NB4 (cell line): Measurements from ENCODE around the gene UGT8.
"Not testable (repeated sequence)": the region's sequence is repeated elsewhere in the genome, so short reads cannot be mapped to it uniquely, and the experiment has no call there.

Source experiments
- DNase-seq: peaks from one replicate; pipeline ENCODE4 v3.0.0; 2010; ENCODE audit warnings: low read depth
- H3K4me3 ChIP-seq: one replicate; pipeline ENCODE4 v1.5.1; 2011; ENCODE audit warnings: mild to moderate bottlenecking, low read depth, low read length, moderate library complexity
- MYC ChIP-seq: IDR thresholded peaks from 2 replicates; pipeline ENCODE4 v1.6.1; 2011; ENCODE audit warnings: low read depth, low read length
- POLR2A ChIP-seq: IDR thresholded peaks from 2 replicates; pipeline ENCODE4 v1.6.1; 2011; ENCODE audit warnings: mild to moderate bottlenecking; ENCODE audit not compliant: insufficient read length; ENCODE audit errors: extremely low read depth
- TF ChIP-seq, protein P1 (sequence below): IDR thresholded peaks from one replicate; pipeline ENCODE4 v1.5.1; 2012; ENCODE audit warnings: low read depth, low read length
- TF ChIP-seq, protein P2 (sequence below): IDR thresholded peaks from 2 replicates; pipeline ENCODE4 v1.6.1; 2011; ENCODE audit warnings: low read depth, low read length

Gene UGT8

DNA sequence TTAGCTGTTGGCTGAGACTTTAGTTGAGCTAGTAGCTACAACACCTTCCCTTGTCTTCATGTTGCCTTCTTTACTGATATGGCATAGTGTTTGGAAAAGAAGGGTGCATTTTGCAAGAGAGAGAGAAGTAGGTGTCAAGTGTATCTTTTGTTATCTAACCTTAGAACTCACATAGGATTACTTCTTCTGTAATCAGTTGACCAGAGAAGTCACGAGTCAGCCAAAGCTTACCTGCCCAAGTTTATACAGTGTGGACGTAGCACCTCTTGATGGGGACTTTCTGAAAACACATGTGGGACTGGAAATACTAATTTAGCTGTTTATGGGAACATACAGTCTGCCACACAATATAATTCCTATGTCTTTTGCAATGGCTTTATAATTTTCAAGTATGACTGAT, 56.0 kb downstream of the UGT8 start:
- DNase-seq: no peak
- H3K4me3 ChIP-seq: no peak overlapping the region
- TF ChIP-seq POLR2A (no peak), MYC (no peak)
- TF ChIP-seq, protein P1, sequence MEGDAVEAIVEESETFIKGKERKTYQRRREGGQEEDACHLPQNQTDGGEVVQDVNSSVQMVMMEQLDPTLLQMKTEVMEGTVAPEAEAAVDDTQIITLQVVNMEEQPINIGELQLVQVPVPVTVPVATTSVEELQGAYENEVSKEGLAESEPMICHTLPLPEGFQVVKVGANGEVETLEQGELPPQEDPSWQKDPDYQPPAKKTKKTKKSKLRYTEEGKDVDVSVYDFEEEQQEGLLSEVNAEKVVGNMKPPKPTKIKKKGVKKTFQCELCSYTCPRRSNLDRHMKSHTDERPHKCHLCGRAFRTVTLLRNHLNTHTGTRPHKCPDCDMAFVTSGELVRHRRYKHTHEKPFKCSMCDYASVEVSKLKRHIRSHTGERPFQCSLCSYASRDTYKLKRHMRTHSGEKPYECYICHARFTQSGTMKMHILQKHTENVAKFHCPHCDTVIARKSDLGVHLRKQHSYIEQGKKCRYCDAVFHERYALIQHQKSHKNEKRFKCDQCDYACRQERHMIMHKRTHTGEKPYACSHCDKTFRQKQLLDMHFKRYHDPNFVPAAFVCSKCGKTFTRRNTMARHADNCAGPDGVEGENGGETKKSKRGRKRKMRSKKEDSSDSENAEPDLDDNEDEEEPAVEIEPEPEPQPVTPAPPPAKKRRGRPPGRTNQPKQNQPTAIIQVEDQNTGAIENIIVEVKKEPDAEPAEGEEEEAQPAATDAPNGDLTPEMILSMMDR: no peak
- TF ChIP-seq, protein P2, sequence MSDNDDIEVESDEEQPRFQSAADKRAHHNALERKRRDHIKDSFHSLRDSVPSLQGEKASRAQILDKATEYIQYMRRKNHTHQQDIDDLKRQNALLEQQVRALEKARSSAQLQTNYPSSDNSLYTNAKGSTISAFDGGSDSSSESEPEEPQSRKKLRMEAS: no peak

DNA sequence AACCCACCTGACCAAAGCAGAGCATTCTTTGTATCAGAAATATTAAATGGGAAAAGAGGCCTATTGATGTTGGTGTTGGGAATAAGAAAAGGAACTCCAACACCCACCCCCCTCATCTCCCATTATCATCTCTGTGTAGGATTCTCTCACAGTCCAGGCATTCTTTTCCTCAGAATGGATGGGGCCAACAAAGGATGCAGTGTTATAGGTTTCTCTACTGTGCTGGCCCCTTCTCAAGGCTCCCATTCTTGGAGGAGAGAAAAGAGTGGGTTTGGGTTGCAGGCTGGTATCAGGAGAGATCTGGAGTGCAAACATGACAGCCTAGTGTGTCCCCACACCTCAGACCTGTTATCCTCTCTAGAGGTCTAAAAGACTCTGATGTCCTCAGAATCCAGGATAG, 59.6 kb downstream of the UGT8 start:
- no peak overlapping the region for H3K4me3 ChIP-seq
- no peak for TF ChIP-seq POLR2A
- TF ChIP-seq, protein P1: no peak
- TF ChIP-seq, protein P2: no peak
- no peak for TF ChIP-seq MYC
- no peak for DNase-seq

DNA sequence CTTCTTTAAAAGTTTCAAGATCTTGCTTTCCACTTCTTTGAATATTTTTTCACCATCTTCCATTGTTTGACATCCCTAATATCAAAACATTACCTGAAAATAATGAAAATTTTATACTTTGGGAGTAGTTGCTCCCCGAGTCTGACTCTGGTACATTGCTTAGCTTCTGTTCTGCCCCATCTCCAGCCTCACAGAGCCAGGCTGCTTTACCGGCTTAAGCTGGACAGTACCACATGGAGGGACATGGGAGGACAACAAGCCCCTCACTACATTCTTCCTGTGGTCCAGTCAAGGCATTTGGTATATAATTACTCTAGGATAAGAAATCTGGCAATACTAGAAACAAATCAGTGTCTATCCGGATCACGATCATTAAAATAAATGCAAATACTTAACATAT, 60.2 kb downstream of the UGT8 start:
- DNase-seq: no peak
- no peak for TF ChIP-seq MYC
- no peak for TF ChIP-seq POLR2A
- TF ChIP-seq, protein P1: no peak
- TF ChIP-seq, protein P2: no peak
- no peak overlapping the region for H3K4me3 ChIP-seq

DNA sequence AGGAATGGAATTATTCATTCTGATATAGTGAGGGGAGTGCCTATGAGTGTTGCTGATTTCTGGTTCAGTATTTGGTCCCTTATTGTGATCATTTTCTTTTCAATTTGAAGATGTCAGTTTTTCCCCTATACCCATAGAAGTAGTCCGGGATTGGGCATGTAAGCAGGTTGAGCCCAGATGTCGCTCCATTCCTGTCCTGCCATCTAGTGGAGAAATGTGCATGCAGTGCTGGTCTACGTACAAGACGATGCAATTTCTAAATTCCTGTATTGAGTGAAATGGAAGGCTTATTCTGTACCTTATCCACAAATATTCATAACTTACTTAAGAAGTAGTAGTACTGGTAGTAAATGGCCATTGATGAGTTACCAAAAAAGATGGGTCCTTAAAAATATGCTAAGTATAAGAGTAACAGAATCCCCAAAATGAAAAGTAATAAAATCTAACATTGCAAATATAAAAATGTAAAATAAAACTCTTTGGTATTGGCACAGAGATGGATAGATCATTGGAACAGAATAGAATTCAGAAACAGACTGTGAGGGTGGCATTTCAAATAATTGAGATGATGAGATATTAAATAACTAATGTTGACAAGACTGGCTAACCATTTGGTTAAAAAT, 60.9 kb downstream of the UGT8 start:
- H3K4me3 ChIP-seq: no peak overlapping the region
- no peak for TF ChIP-seq POLR2A
- TF ChIP-seq, protein P2: no peak
- no peak for TF ChIP-seq MYC
- TF ChIP-seq, protein P1: peak; percentile 86
- peak; percentile 69 for DNase-seq

DNA sequence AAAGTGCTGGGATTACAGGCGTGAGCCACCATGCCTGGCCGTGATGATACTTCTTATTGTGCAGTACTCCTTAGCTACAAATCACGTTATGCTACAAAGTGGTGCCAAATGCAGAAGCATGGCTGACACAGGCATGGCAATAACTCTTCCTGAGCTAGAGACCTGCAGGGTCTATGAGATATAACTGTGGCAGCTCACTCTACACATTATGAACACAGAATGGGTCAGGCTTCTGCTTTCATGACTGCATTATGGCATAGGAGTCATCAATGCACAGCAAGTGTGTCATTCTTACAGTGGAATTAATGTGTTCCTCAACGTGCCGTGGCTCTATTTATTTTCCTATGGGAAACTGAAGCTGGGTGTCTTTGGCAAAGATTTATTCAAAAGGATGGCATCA, 64.5 kb downstream of the UGT8 start:
- no peak overlapping the region for H3K4me3 ChIP-seq
- DNase-seq: no peak
- TF ChIP-seq, protein P2: no peak
- TF ChIP-seq, protein P1: no peak
- TF ChIP-seq MYC: no peak
- no peak for TF ChIP-seq POLR2A

DNA sequence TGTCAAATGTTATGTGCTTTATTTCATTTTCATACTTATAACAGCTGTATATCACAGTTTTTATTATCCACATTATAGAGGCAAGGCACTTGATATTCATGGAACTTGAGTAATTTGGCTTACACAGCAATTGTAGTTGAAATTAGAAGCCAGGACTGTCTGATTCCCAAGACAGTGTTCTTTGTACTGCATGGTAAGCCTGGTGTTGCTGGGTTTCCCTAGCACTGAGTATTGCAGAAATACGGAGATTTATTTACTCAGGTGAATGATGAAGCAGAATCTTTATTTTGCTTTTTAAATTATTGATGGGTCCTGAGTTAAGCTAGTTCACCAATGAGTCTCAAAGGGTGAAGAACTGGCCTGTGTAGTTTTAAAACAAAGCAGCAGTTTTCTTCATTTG, 70.0 kb downstream of the UGT8 start:
- H3K4me3 ChIP-seq: no peak overlapping the region
- no peak for DNase-seq
- TF ChIP-seq MYC (no peak), POLR2A (no peak)
- TF ChIP-seq, protein P2: no peak
- TF ChIP-seq, protein P1: no peak

DNA sequence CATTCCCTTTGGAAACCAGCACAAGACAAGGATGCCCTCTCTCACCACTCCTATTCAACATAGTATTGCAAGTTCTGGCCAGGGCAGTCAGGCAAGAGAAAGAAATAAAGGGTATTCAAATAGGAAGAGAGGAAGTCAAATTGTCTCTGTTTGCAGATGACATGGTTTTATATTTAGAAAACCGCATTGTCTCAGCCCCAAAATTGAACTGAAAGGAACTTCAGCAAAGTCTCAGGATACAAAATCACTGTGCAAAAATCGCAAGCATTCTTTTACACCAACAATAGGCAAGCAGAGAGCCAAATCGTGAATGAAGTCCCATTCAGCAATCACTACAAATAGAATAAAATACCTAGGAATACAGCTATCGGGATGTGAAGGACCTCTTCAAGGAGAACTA, 72.1 kb downstream of the UGT8 start:
- DNase-seq: not testable (repeated sequence)

More for the DNA sequence above, 72.1 kb downstream of the UGT8 start:
- H3K4me3 ChIP-seq: not testable (repeated sequence)
